ENCODE results near the gene OR11H7.
"Not testable (repeated sequence)": the region's sequence is repeated elsewhere in the genome, so short reads cannot be mapped to it uniquely, and the experiment has no call there.

OR11H7 gene

GRCh38 chr14:20204721-20205120 is 24.1 kb upstream of the OR11H7 start:
- no peak for TF ChIP-seq CTCF (IDR thresholded peaks at IDR 0.05; ENCODE audit: insufficient read depth, low read length, poor library complexity, severe bottlenecking)
- DNase-seq (ENCODE audit: extremely low read depth, insufficient read length), result no peak
- H3K36me3 ChIP-seq (ENCODE audit: control insufficient read depth, insufficient read depth, low read length), result no peaks in the 10 kb centered on the region
- no peaks in the 10 kb centered on the region for H3K27me3 ChIP-seq (replicated peaks; ENCODE audit: control insufficient read depth, insufficient read depth, low read length)
- no peak overlapping the region for H3K4me3 ChIP-seq (replicated peaks; ENCODE audit: low read depth, low read length)

- no peaks in the 10 kb centered on the region for H3K27me3 ChIP-seq (replicated peaks; ENCODE audit: control insufficient read depth, insufficient read depth, low read length)
- no peak overlapping the region for H3K4me3 ChIP-seq (replicated peaks; ENCODE audit: low read depth, low read length)
- no peak for TF ChIP-seq CTCF (IDR thresholded peaks at IDR 0.05; ENCODE audit: insufficient read depth, low read length, poor library complexity, severe bottlenecking)
- no peaks in the 10 kb centered on the region for H3K36me3 ChIP-seq (ENCODE audit: control insufficient read depth, insufficient read depth, low read length)
- no peak for DNase-seq (ENCODE audit: extremely low read depth, insufficient read length)
Measured at GRCh38 chr14:20209595-20209994, 19.2 kb upstream of the OR11H7 start.

- not testable (repeated sequence) for H3K27me3 ChIP-seq (replicated peaks; ENCODE audit: control insufficient read depth, insufficient read depth, low read length); H3K36me3 ChIP-seq (ENCODE audit: control insufficient read depth, insufficient read depth, low read length); DNase-seq (ENCODE audit: extremely low read depth, insufficient read length); H3K4me3 ChIP-seq (replicated peaks; ENCODE audit: low read depth, low read length)
Measured at GRCh38 chr14:20212406-20212805, 16.4 kb upstream of the OR11H7 start.

GRCh38 chr14:20215196-20215595 is 13.6 kb upstream of the OR11H7 start:
- Histone ChIP-seq H3K36me3 (ENCODE audit: control insufficient read depth, insufficient read depth, low read length) (no peaks in the 10 kb centered on the region), H3K4me3 (replicated peaks; ENCODE audit: low read depth, low read length) (no peak overlapping the region), H3K27me3 (replicated peaks; ENCODE audit: control insufficient read depth, insufficient read depth, low read length) (no peaks in the 10 kb centered on the region)
- no peak for DNase-seq (ENCODE audit: extremely low read depth, insufficient read length)
- TF ChIP-seq CTCF (IDR thresholded peaks at IDR 0.05; ENCODE audit: insufficient read depth, low read length, poor library complexity, severe bottlenecking), result no peak

- no peak for TF ChIP-seq CTCF (IDR thresholded peaks at IDR 0.05; ENCODE audit: insufficient read depth, low read length, poor library complexity, severe bottlenecking)
- no peak for DNase-seq (ENCODE audit: extremely low read depth, insufficient read length)
- H3K36me3 ChIP-seq (ENCODE audit: control insufficient read depth, insufficient read depth, low read length), result no peaks in the 10 kb centered on the region
- no peak overlapping the region for H3K4me3 ChIP-seq (replicated peaks; ENCODE audit: low read depth, low read length)
- no peaks in the 10 kb centered on the region for H3K27me3 ChIP-seq (replicated peaks; ENCODE audit: control insufficient read depth, insufficient read depth, low read length)
Measured at GRCh38 chr14:20219033-20219432, 9.7 kb upstream of the OR11H7 start.

- no peaks in the 10 kb centered on the region for H3K36me3 ChIP-seq (ENCODE audit: control insufficient read depth, insufficient read depth, low read length)
- no peak for DNase-seq (ENCODE audit: extremely low read depth, insufficient read length)
Measured at GRCh38 chr14:20223410-20223809, 5.4 kb upstream of the OR11H7 start, which contains the start of gene OR11H6. Gene OR11H6 (plus strand): TSS chr14:20223710. CDS start chr14:20223710, 0 bp downstream.

GRCh38 chr14:20235415-20235814 is 6.6 kb downstream of the OR11H7 start:
- not testable (repeated sequence) for H3K36me3 ChIP-seq (ENCODE audit: control insufficient read depth, insufficient read depth, low read length); DNase-seq (ENCODE audit: extremely low read depth, insufficient read length); H3K4me3 ChIP-seq (replicated peaks; ENCODE audit: low read depth, low read length); H3K27me3 ChIP-seq (replicated peaks; ENCODE audit: control insufficient read depth, insufficient read depth, low read length)

More at GRCh38 chr14:20223410-20223809, 5.4 kb upstream of the OR11H7 start, which contains the start of gene OR11H6:
- Histone ChIP-seq H3K27me3 (replicated peaks; ENCODE audit: control insufficient read depth, insufficient read depth, low read length) (no peaks in the 10 kb centered on the region), H3K4me3 (replicated peaks; ENCODE audit: low read depth, low read length) (no peak within 1 kb of the TSS)
- TF ChIP-seq CTCF (IDR thresholded peaks at IDR 0.05; ENCODE audit: insufficient read depth, low read length, poor library complexity, severe bottlenecking), result no peak
